GM18951 (cell line): Measurements from ENCODE around the gene CCDC51.

Experiments used
- POLR2A ChIP-seq: IDR thresholded peaks from 4 replicates; pipeline ENCODE4 v1.6.1; 2011; ENCODE audit warnings: mild to moderate bottlenecking; ENCODE audit not compliant: insufficient read length, insufficient read depth; ENCODE audit errors: extremely low read depth
- in situ Hi-C: fragments of 300-500 bp; cut with MboI; formaldehyde crosslinking; loops from one replicate; pipeline ENCODE4 v1.12.0; 2022; ENCODE audit warnings: low sequenced_read_pairs, mixed read lengths, inconsistent platforms; ENCODE audit not compliant: unreplicated experiment

Gene CCDC51

GRCh38 chr3:48399387-48400172 is 40.3 kb downstream of the CCDC51 start:
- TF ChIP-seq POLR2A: no peak
- in situ Hi-C loops: no loop called here

DNA sequence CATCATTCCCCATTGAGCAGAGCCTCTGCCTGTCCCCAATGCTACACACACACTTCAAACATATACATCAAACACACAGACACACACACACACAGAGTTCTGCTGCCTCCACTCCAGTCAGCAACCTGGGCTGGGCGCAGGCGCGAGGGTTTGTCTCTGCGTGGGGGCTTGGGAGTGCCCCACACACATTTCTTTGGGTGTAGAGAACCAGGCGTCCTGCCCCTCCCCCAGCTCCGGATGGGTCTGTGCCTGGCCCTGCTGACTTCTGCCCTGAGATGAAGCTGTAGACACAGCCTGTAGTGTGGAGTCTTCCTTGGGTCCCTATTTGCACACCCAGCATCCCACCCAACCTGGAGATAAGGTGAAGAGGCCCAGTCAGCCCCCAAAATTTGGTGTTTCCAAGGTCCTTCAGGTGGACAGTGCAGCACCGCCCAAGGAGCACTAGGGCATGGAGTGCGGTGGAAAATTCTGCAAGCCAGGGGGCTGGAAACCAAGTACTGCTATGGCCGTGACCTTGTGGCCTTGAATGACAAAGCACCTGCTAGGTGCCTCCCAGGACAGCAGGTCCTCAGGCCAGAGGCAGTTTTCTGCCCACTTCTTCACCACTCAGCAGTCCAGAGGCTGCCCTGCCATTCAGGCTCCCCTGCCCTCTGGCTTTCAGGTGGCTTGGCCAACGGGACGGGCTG is 41.1 kb downstream of the CCDC51 start:
- TF ChIP-seq POLR2A: no peak
- in situ Hi-C loops: no loop called here

DNA sequence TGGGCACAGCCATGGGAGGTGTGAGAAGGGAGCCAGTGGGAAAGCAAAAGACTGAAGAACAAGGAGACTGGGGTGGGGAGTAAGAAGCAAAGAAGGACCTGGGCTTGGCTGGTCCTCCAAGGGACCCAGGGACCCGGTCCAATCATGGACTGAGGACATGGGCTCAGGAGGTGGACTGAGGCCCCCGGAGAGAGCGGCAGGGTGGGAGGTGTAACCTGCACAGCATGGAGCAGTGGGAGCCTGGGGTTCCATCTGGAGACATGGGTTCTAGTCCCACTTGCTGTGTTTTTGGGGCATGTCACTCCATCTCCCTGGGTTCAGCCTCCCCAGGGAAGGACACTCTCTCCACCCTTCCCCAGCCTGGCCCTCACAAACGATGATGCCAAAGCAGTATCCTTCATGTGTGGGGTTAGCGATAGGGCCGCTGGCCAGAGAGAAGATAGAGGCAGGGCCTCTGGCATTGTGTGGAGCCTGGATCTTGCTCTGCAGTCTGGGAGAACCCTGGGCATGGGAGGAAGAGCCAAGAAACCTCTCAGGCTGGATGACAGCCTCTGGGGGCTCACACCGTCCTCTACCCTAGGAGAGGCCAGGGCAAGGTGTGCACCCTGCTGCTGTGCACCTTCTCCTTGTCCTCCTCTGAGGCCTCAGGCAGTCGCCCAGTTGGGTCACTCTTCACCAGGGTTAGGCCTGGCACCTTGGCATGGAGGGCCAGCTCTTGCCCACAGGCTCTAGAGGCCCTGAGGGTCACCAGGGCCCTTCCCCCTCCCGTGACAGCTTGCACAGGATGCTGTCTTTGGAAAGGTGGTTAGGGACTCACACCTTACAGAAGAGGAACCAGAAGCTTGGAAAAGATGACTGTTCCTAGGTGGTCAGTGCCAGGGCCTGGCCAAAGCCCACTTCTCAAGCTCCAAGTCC is 41.9 kb downstream of the CCDC51 start:
- no peak for TF ChIP-seq POLR2A
- in situ Hi-C loops: no loop called here

DNA sequence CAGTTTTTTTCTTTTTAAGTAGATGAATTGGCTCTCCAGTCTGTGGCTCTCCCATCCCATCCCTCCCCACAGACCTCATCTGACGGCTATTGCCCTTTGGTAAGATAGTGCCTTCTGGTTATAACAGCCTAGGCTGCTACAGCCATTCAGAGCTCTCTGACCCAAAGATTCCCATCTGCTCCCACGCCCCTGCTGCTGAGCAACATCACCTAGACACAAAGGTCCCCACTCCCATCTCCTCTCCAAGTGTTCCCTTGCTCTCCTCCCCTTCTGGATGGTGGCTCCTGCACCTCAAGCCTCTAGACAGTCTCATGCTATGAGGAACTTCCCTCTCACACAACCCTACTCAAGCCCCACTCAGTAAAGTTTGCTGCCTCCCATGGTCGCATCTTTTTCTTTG is 44.2 kb downstream of the CCDC51 start:
- in situ Hi-C loops: no loop called here
- TF ChIP-seq POLR2A: no peak

DNA sequence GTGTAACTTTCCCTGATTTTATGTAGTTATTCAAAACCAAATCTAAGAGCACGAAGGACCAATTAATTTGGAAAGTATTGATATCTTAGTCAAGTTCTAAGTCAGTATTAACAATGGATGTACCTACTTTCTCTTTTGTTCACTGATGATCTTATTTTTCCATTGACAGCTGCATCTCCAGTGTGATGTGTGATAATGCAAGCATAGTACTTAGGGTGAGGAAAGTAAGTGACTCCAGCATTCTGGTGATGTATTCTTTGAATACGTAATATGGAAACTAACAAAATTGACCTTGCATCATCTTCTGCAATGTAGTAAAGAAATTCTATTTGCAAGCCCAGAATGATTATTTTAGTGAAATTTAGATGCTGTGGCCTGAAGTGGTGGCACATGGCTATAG is 45.5 kb downstream of the CCDC51 start:
- in situ Hi-C loops: no loop called here
- TF ChIP-seq POLR2A: no peak

GRCh38 chr3:48388966-48389365 is 51.0 kb downstream of the CCDC51 start:
- in situ Hi-C loops: no loop called here
- TF ChIP-seq POLR2A: no peak

DNA sequence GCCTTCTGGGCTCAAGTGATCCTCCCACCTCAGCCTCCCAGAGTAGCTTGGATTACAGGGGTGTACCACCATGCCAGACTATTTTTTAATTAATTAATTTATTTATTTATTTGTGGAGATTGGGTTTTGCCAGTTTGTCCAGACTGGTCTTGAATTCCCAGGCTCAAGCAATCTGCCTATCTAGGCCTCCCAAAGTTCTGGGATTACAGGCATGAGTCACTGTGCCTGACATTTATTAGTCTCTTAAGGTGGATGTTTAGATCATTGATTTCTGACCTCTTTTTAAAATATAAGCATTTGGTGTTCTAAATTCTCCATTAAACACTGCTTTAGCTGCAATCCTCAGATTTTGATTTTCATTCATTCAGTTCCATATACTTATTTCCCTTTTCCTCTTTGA is 52.3 kb downstream of the CCDC51 start:
- TF ChIP-seq POLR2A: no peak
- in situ Hi-C loops: no loop called here
